Measurements from ENCODE around the gene AKNAD1.

DNA sequence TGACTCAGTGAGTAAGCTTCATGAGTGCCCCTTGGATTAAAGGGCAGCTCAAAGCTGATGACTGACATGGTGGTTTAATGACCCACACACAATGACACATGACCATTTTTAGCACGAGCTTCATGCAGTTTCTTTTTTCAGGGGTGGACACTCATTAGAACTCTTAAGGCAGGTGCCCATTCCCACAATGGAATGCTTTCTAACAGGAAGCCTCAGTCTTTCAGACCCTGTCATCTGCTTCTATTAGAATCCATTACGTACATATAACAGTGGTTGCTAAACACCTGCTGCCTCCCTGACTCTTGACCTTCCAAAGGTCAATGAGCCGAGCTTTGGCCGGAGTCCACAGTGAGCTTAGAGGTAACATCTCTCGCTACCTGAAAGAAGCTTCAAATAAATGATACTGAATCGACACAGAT, 27.4 kb downstream of the AKNAD1 start:
- TF ChIP-seq GATA2 (IDR thresholded peaks at IDR 0.05; ENCODE audit: low read depth, low read length) (no peak), GATA3 (IDR thresholded peaks at IDR 0.05; ENCODE audit: low read depth, low read length) (no peak)

All from SH-SY5Y (cell line).